Measurements from ENCODE around the gene PRM1. TPM values are rescaled to one million over a fixed set of nuclear protein-coding genes. Genes with fewer than 3 reads are reported as not detected.

Gene PRM1
- total RNA-seq: not detected in 2 replicates

GRCh38 chr16:11280616-11281522 lies at the start of gene PRM1:
TSS of gene PRM1 (minus strand) at chr16:11281330. CDS start at chr16:11281238, 92 bp downstream.
- intact Hi-C loops (cut with micrococcal nuclease): no loop called here
- no peaks in the 10 kb centered on the region for H3K36me3 Mint-ChIP-seq (ENCODE audit: low read depth)
- H3K27ac Mint-ChIP-seq: no peak within 1 kb of the TSS
- peaks cover 8% of the 10 kb centered on the region for H3K27me3 Mint-ChIP-seq (ENCODE audit: low read depth)
- no peak for DNase-seq (ENCODE audit: low spot score)
- no peak within 1 kb of the TSS for H3K4me3 Mint-ChIP-seq (ENCODE audit: low read depth)
- peaks cover 6% of the 10 kb centered on the region for H3K4me1 Mint-ChIP-seq (ENCODE audit: low read depth)
- H3K9me3 Mint-ChIP-seq: no peaks in the 10 kb centered on the region

- no peaks in the 10 kb centered on the region for H3K9me3 Mint-ChIP-seq
- no peak overlapping the region for H3K27ac Mint-ChIP-seq
- no peaks in the 10 kb centered on the region for H3K27me3 Mint-ChIP-seq (ENCODE audit: low read depth)
- H3K36me3 Mint-ChIP-seq (ENCODE audit: low read depth): no peaks in the 10 kb centered on the region
- intact Hi-C loops (cut with micrococcal nuclease): no loop called here
- H3K4me1 Mint-ChIP-seq (ENCODE audit: low read depth): peaks cover 35% of the 10 kb centered on the region
- no peak for DNase-seq (ENCODE audit: low spot score)
- H3K4me3 Mint-ChIP-seq (ENCODE audit: low read depth): no peak overlapping the region
Measured at GRCh38 chr16:11330526-11331237, 49.6 kb upstream of the PRM1 start.

- intact Hi-C loops (cut with micrococcal nuclease): loop anchor here (2.0 kb wide), 1 partner anchor 25 kb away; no protein-coding TSS in a partner anchor
- peaks cover 43% of the 10 kb centered on the region for H3K4me1 Mint-ChIP-seq (ENCODE audit: low read depth)
Measured at GRCh38 chr16:11329891-11330290, 48.8 kb upstream of the PRM1 start.

GRCh38 chr16:11329071-11329491 lies 48.0 kb upstream of the PRM1 start:
- intact Hi-C loops (cut with micrococcal nuclease): loop anchor here (2.0 kb wide), 1 partner anchor 26 kb away; no protein-coding TSS in a partner anchor
- DNase-seq (ENCODE audit: low spot score): no peak
- peak overlapping the region; percentile 58 for H3K27ac Mint-ChIP-seq
- H3K36me3 Mint-ChIP-seq (ENCODE audit: low read depth): no peaks in the 10 kb centered on the region
- peaks cover 47% of the 10 kb centered on the region for H3K4me1 Mint-ChIP-seq (ENCODE audit: low read depth)
- H3K27me3 Mint-ChIP-seq (ENCODE audit: low read depth): no peaks in the 10 kb centered on the region
- H3K4me3 Mint-ChIP-seq (ENCODE audit: low read depth): peak overlapping the region; percentile 27
- H3K9me3 Mint-ChIP-seq: no peaks in the 10 kb centered on the region

More at GRCh38 chr16:11329891-11330290, 48.8 kb upstream of the PRM1 start:
- H3K36me3 Mint-ChIP-seq (ENCODE audit: low read depth): no peaks in the 10 kb centered on the region
- no peaks in the 10 kb centered on the region for H3K27me3 Mint-ChIP-seq (ENCODE audit: low read depth)
- DNase-seq (ENCODE audit: low spot score): no peak
- no peak overlapping the region for H3K4me3 Mint-ChIP-seq (ENCODE audit: low read depth)
- no peak overlapping the region for H3K27ac Mint-ChIP-seq
- H3K9me3 Mint-ChIP-seq: no peaks in the 10 kb centered on the region

- DNase-seq (ENCODE audit: low spot score): peak; percentile 45
- H3K4me1 Mint-ChIP-seq (ENCODE audit: low read depth): peaks cover 47% of the 10 kb centered on the region
- H3K27me3 Mint-ChIP-seq (ENCODE audit: low read depth): no peaks in the 10 kb centered on the region
- H3K4me3 Mint-ChIP-seq (ENCODE audit: low read depth): peak overlapping the region; percentile 35
- no peaks in the 10 kb centered on the region for H3K9me3 Mint-ChIP-seq
- intact Hi-C loops (cut with micrococcal nuclease): loop anchor here (1.0 to 2.0 kb wide), 3 partner anchors 17 to 65 kb away; no protein-coding TSS in a partner anchor
- H3K27ac Mint-ChIP-seq: peak overlapping the region; percentile 58
- H3K36me3 Mint-ChIP-seq (ENCODE audit: low read depth): no peaks in the 10 kb centered on the region
Measured at GRCh38 chr16:11328172-11329070, 47.3 kb upstream of the PRM1 start.

GRCh38 chr16:11327277-11328171 lies 46.4 kb upstream of the PRM1 start:
- Mint-ChIP-seq H3K27me3 (ENCODE audit: low read depth) (no peaks in the 10 kb centered on the region), H3K27ac (no peak overlapping the region), H3K36me3 (ENCODE audit: low read depth) (no peaks in the 10 kb centered on the region), H3K4me3 (ENCODE audit: low read depth) (peak overlapping the region; percentile 35), H3K9me3 (no peaks in the 10 kb centered on the region), H3K4me1 (ENCODE audit: low read depth) (peaks cover 47% of the 10 kb centered on the region)
- DNase-seq (ENCODE audit: low spot score): no peak
- intact Hi-C loops (cut with micrococcal nuclease): loop anchor here (1.0 to 2.0 kb wide), 3 partner anchors 16 to 64 kb away; no protein-coding TSS in a partner anchor

GRCh38 chr16:11326737-11327276 lies 45.7 kb upstream of the PRM1 start:
- H3K9me3 Mint-ChIP-seq: no peaks in the 10 kb centered on the region
- peak overlapping the region; percentile 5 for H3K27ac Mint-ChIP-seq
- peaks cover 47% of the 10 kb centered on the region for H3K4me1 Mint-ChIP-seq (ENCODE audit: low read depth)
- no peaks in the 10 kb centered on the region for H3K36me3 Mint-ChIP-seq (ENCODE audit: low read depth)
- intact Hi-C loops (cut with micrococcal nuclease): no loop called here
- no peaks in the 10 kb centered on the region for H3K27me3 Mint-ChIP-seq (ENCODE audit: low read depth)
- DNase-seq (ENCODE audit: low spot score): no peak
- no peak overlapping the region for H3K4me3 Mint-ChIP-seq (ENCODE audit: low read depth)

GRCh38 chr16:11326084-11326736 lies 45.1 kb upstream of the PRM1 start:
- no peaks in the 10 kb centered on the region for H3K27me3 Mint-ChIP-seq (ENCODE audit: low read depth)
- no peak overlapping the region for H3K4me3 Mint-ChIP-seq (ENCODE audit: low read depth)
- no peak for DNase-seq (ENCODE audit: low spot score)
- no peaks in the 10 kb centered on the region for H3K9me3 Mint-ChIP-seq
- H3K36me3 Mint-ChIP-seq (ENCODE audit: low read depth): no peaks in the 10 kb centered on the region
- H3K27ac Mint-ChIP-seq: no peak overlapping the region
- peaks cover 47% of the 10 kb centered on the region for H3K4me1 Mint-ChIP-seq (ENCODE audit: low read depth)
- intact Hi-C loops (cut with micrococcal nuclease): no loop called here

GRCh38 chr16:11325404-11326083 lies 44.4 kb upstream of the PRM1 start:
- no peak for DNase-seq (ENCODE audit: low spot score)
- no peaks in the 10 kb centered on the region for H3K9me3 Mint-ChIP-seq
- no peak overlapping the region for H3K27ac Mint-ChIP-seq
- intact Hi-C loops (cut with micrococcal nuclease): no loop called here
- no peaks in the 10 kb centered on the region for H3K27me3 Mint-ChIP-seq (ENCODE audit: low read depth)
- peaks cover 47% of the 10 kb centered on the region for H3K4me1 Mint-ChIP-seq (ENCODE audit: low read depth)
- no peak overlapping the region for H3K4me3 Mint-ChIP-seq (ENCODE audit: low read depth)
- H3K36me3 Mint-ChIP-seq (ENCODE audit: low read depth): no peaks in the 10 kb centered on the region

- H3K27me3 Mint-ChIP-seq (ENCODE audit: low read depth): no peaks in the 10 kb centered on the region
- intact Hi-C loops (cut with micrococcal nuclease): no loop called here
- no peak for DNase-seq (ENCODE audit: low spot score)
- H3K4me1 Mint-ChIP-seq (ENCODE audit: low read depth): peaks cover 37% of the 10 kb centered on the region
- no peaks in the 10 kb centered on the region for H3K9me3 Mint-ChIP-seq
- H3K4me3 Mint-ChIP-seq (ENCODE audit: low read depth): no peak overlapping the region
- H3K27ac Mint-ChIP-seq: no peak overlapping the region
- no peaks in the 10 kb centered on the region for H3K36me3 Mint-ChIP-seq (ENCODE audit: low read depth)
Measured at GRCh38 chr16:11323551-11324336, 42.6 kb upstream of the PRM1 start.
